GM21786 (cell line): ENCODE results near the gene KCNJ15.
"Not testable (repeated sequence)": the region's sequence is repeated elsewhere in the genome, so short reads cannot be mapped to it uniquely, and the experiment has no call there.

Source experiments
- ATAC-seq: cut with Tn5 transposase; IDR thresholded peaks from one replicate; pipeline ENCODE4 v1.9.1; 2021; ENCODE audit not compliant: unreplicated experiment

Gene KCNJ15

DNA sequence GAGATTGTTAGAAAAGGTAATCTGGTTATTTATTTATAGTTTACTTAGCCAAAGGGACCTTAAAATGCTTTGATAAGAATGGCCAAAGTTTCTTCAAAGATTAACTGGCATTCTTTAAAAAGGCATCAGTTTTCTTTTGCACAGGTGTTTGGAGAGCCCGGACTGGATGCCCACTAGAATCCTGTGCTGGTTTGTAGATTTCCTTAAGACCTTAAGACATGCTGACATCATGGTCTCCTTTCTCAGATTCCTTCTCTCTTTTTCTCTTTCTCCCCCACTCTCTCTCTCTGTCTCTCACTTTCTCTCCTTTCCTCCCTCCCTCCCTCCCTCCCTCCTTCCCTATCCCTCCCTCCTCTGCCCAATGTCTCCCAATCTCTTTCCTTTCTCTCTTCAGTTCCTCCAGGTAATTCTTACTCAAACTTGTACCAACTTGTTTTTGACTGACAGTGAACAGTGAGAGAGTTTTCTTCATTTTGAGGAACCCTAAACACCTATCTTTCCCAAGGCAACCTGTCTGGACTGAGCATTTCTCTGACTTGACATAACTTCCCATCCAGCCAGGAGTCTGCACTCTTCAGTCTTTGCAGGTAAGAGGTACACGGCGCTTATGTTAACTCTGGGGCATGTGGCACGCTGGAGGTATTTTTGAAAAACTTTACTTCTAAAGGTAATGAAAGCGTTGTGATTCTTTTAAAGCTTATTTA, at the start of gene KCNJ15:
TSS of gene KCNJ15 (plus strand) at position 393 of the 704 bp plus-strand sequence. CDS start 42,271 bp downstream, outside the sequence.
- ATAC-seq: no peak

DNA sequence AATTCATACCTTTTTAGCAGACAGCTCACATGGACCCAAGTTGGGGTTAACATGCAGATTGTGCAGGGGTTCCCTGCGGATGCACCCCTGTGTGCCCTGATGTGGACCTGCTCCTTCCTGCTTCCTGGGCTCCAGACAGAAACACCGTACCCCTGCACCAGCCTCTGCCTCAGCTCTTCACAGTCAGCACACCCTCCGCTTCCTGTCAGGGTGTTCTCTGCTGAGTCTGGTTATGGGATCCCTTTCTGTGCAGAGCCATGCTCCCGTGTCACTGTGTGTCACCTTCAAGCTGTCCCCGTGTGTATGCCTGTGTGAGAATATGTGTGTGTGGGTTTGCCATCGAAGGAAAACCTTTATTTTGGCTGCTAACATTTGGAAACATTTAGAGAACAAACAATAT, 48.7 kb upstream of the KCNJ15 start:
- no peak for ATAC-seq

DNA sequence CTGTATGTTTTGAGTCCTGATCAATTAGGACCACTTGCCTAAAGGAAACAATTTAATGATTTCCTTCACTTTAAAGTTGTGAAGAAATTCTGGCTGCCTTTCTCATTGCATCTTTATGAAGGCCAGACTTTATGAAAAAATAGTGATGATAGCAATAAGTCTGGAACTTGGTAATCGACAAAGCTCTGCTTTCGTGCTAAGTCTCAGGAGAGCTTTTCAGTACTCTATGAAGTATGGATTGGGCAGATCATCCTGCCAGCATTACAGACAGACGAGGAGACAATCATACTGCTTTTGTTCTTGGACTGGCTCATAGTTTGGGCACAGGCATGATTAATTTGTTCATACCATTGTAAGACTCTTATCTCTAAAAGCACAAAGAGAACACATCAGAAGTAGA, 45.5 kb upstream of the KCNJ15 start:
- no peak for ATAC-seq

- ATAC-seq: no peak
Observed at GRCh38 chr21:38212706-38213105, 44.1 kb upstream of the KCNJ15 start.

- no peak for ATAC-seq
Observed at GRCh38 chr21:38219049-38219628, 37.7 kb upstream of the KCNJ15 start.

DNA sequence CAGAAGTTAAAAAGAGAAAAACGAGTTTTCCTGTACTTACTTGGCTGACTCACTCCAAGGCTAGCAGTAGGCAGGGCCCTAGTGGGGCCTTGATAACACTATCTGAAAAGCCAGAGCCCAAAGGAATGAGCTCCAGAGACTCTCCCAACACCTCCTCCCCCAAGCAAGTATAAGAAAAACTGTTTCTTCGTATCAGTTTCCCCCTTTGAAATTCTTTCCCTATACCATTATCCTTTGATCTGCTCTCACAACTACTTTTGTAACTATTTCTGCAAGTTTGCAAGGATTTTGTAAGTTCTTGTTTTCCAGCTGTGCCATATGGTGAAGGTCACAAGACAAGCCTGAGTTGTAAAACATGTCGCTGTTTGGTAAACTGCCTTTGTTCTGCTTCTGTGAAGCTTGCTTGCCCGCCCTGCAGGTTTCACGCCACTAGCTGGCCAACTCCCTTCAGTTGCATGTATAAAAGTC, 36.5 kb upstream of the KCNJ15 start:
- no peak for ATAC-seq

- no peak for ATAC-seq
Observed at GRCh38 chr21:38221594-38221993, 35.2 kb upstream of the KCNJ15 start.

DNA sequence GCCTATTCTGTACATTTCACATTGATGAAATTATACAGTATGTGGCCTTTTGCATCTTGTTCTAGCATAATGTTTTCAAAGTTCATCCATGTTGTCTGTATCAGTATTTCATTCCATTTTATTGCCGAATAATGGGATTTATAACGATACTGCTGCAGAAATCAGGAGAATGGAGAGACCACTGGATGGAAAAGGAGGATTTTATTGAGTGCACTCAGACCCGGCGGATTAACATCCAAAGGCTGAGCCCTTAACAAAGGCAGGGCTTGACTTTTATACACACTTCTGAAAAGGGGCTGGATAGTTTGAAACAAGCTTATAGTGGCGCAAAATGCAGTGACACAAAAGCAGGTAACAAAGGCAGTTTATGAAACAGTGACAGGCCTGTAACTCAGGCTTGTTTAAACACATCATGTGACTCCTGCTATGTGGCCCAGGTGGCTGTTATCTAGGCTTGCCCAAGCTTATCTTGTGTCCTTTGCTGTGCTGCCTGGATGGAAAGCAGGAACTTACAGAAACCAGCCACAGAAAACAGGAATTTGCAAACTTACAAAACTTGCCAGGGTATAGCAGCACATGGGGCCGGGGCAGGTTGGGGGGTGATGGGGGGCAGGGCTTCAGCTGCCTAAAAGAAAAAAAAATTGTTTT, 32.8 kb upstream of the KCNJ15 start:
- ATAC-seq: no peak

DNA sequence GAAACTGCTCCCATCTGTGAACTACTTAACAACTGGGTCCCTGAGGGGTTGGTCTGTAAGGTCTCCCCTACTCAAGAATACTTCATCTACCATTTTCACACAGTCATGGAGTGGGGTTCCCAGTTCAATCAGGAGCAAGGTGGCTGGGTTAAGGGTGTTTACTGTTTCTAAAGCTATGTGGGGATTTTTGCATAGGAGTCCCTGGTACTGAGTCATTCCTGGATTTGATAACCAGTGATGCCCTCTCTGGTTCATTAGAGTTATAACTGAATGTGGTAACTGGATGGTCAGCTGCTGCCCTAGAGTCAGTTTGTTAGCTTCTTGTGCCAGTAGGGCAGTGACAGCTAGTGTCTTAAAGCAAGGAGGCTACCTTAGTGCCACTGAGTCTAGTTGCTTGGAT, 29.4 kb upstream of the KCNJ15 start:
- no peak for ATAC-seq

GRCh38 chr21:38228115-38228514, 28.7 kb upstream of the KCNJ15 start:
- no peak for ATAC-seq

- no peak for ATAC-seq
Observed at GRCh38 chr21:38228537-38228936, 28.3 kb upstream of the KCNJ15 start.

DNA sequence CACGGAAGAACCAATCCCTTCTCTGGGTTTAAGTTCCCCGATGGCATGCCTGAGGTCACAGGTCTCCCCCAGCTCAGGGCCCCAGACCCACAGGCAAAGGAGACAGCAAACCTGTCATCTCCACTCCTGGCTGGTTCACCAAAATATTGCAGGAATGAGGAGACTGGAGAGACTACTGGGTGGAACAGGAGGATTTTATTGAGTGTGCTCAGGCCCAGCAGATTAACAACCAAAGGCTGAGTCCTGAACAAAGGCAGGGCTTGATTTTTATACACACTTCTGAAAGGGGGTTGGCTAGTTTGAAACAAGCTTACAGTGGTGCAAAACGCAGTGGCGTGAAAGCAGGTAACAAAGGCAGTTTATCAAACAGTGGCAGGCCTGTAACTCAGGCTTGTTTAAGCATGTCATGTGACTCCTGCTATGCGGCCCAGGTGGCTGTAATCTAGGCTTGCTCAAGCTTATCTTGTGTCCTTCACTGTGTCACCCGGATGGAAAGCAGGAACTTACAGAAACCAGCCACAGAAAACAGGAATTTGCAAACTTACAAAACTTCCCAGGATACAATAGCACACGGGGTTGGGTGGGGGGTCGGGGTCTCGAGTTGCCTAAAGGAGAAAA, 27.4 kb upstream of the KCNJ15 start:
- ATAC-seq: no peak

DNA sequence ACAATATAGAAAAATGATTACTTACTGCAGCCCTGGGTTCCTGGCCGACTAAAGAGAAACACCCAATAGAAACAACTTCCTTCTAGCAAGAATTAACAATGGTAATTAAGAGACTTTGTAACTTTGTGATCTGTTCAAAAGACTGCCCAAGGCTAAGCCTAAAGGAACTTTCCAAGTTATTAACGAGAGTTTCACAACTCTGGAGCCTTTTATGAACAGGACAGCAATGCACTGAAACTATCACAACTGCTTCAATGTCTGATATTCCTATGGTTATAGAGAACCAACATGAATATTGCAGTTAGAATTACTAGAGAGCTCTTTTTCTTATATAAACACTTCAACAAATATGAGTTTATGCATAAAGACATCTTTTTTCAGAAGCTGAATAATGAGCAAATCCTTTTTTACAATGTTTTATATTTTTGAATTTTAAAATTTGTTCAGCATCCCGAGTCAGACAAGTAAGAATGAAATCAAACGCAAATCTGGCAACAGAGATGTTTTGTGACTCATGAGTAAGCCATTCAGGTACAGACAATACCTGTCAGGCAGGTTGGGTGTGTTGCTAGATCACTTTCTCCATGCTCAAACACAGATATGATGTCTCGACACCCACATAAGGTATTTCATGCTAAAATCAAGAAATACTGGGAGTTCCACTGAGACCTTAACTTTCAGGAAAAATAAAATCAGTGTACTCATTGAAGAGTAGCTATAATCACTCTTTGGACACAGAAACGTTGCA, 22.2 kb upstream of the KCNJ15 start:
- ATAC-seq: no peak

GRCh38 chr21:38235251-38235650, 21.5 kb upstream of the KCNJ15 start:
- not testable (repeated sequence) for ATAC-seq

- ATAC-seq: no peak
Observed at GRCh38 chr21:38236232-38236631, 20.6 kb upstream of the KCNJ15 start.

DNA sequence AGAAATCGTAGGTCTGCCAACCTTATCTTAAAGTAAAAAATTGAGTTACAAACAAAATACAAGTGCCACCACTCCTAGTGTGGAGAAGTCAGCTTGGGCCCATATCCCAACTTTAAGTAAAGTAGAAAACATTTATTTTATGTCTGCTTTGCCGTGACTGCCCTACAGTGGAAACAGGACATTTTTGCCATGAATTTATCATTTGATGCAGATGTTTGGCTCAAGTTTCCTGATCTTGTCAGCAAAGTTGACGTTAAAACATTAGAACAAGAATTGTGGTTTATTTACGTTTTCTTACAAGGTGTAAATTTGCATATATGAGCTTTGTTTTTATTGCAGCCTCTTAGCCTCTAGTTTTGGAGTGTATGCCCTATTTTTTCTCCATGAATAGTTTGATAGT, 17.1 kb upstream of the KCNJ15 start:
- ATAC-seq: no peak

GRCh38 chr21:38240129-38240528, 16.7 kb upstream of the KCNJ15 start:
- ATAC-seq: no peak

GRCh38 chr21:38241029-38241740, 15.6 kb upstream of the KCNJ15 start:
- no peak for ATAC-seq

GRCh38 chr21:38242061-38242460, 14.7 kb upstream of the KCNJ15 start:
- ATAC-seq: no peak

DNA sequence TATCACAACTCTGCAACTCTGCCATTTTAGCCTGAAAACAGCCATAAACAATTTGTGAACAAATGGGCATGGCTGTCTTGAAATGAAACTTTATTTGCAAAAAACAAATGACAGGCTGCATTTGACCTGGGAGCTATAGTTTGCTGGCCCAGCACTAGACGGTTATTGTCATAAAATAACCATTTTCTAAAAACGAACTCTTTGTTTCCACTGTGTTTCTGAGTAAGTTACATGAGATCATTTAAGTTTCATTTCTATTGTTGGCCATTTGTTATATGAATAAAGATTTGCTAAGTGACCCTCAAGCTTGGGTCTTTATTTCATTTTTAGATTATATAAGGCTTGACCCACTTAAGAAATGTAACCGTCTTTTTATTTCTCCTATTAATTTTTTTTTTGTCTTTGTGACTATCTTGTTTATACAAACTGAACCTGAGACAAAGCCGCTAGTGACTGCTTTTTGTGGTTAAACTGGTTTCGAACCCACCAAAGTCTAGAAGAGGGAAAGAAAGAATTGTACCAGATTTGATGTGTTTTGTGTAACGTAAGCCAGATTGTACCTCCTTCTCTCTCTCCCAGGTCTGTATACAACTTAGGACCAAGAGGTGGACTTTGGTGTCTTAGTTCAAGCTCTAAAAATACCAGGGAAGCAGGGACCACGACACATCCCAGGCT, 12.9 kb upstream of the KCNJ15 start:
- ATAC-seq: no peak
